ENCODE data around the gene CGRRF1. TPM values are rescaled to one million over a fixed set of nuclear protein-coding genes. Genes with fewer than 3 reads are reported as not detected.

CGRRF1 gene
- total RNA-seq, 2 experiments from 2014 or later, result 34.5 to 42.8 TPM

GRCh38 chr14:54475911-54476310 lies 33.8 kb upstream of the CGRRF1 start:
- Histone ChIP-seq H3K27ac (ENCODE audit: low read depth in 1 of 2, low read length in 2 of 2) (no peak overlapping the region), H3K9me3 (ENCODE audit: control insufficient read depth in 1 of 2, insufficient read depth in 1 of 2, low read length in 2 of 2) (no peaks in the 10 kb centered on the region), H3K27me3 (ENCODE audit: control insufficient read depth in 1 of 2, insufficient read depth in 2 of 2, low read length in 2 of 2) (no peaks in the 10 kb centered on the region), H3K4me3 (ENCODE audit: low read length) (no peak overlapping the region), H3K36me3 (ENCODE audit: insufficient read depth, low read length) (peaks cover 44% of the 10 kb centered on the region), H3K4me1 (ENCODE audit: insufficient read depth, low read length) (no peaks in the 10 kb centered on the region)
- ChIA-PET POLR2A (no interaction called here), CTCF (no interaction called here)
- no peak for TF ChIP-seq CTCF (IDR thresholded peaks at IDR 0.05)
- no peak for DNase-seq
- no peaks in the 10 kb centered on the region for H3K9me3 Mint-ChIP-seq
- peaks cover 87% of the 10 kb centered on the region for H3K36me3 Mint-ChIP-seq (ENCODE audit: low read depth)
- ATAC-seq (ENCODE audit: poor library complexity), result no peak
- H3K4me3 Mint-ChIP-seq, result no peak overlapping the region
- peak overlapping the region; percentile 7 for H3K27ac Mint-ChIP-seq
- H3K27me3 Mint-ChIP-seq, result no peaks in the 10 kb centered on the region
- H3K4me1 Mint-ChIP-seq (ENCODE audit: low read depth), result no peaks in the 10 kb centered on the region
- intact Hi-C loops (cut with DNase I, micrococcal nuclease), result no loop called here

- no peak overlapping the region for H3K27ac Mint-ChIP-seq
- intact Hi-C loops (cut with DNase I, micrococcal nuclease), result no loop called here
- ATAC-seq (ENCODE audit: poor library complexity) (no peak), DNase-seq (no peak)
- ChIA-PET POLR2A (no interaction called here), CTCF (no interaction called here)
- H3K4me1 ChIP-seq (ENCODE audit: insufficient read depth, low read length), result no peaks in the 10 kb centered on the region
- peaks cover 62% of the 10 kb centered on the region for H3K36me3 ChIP-seq (ENCODE audit: insufficient read depth, low read length)
- H3K27me3 ChIP-seq (ENCODE audit: control insufficient read depth in 1 of 2, insufficient read depth in 2 of 2, low read length in 2 of 2), result no peaks in the 10 kb centered on the region
- H3K27ac ChIP-seq (ENCODE audit: low read depth in 1 of 2, low read length in 2 of 2), result no peak overlapping the region
- H3K36me3 Mint-ChIP-seq (ENCODE audit: low read depth), result peaks cover 91% of the 10 kb centered on the region
- H3K4me3 Mint-ChIP-seq, result no peak overlapping the region
- H3K4me3 ChIP-seq (ENCODE audit: low read length), result no peak overlapping the region
- no peaks in the 10 kb centered on the region for H3K27me3 Mint-ChIP-seq
- H3K9me3 ChIP-seq (ENCODE audit: control insufficient read depth in 1 of 2, insufficient read depth in 1 of 2, low read length in 2 of 2), result no peaks in the 10 kb centered on the region
- no peaks in the 10 kb centered on the region for H3K9me3 Mint-ChIP-seq
- TF ChIP-seq CTCF (IDR thresholded peaks at IDR 0.05), result no peak
- H3K4me1 Mint-ChIP-seq (ENCODE audit: low read depth), result peaks cover 7% of the 10 kb centered on the region
These were observed 31.0 kb upstream of the CGRRF1 start for GRCh38 chr14:54478636-54479215.

- CTCF ChIA-PET, result no interaction called here
- intact Hi-C loops (cut with DNase I, micrococcal nuclease), result loop anchor here (10.0 kb wide), 2 partner anchors 84 to 1104 kb away; partner anchors contain the start of genes KTN1 (in 1 of the 2) and SAMD4A (in 1 of the 2)
These were observed 28.7 kb upstream of the CGRRF1 start for GRCh38 chr14:54480830-54481562.

More at GRCh38 chr14:54480830-54481562, 28.7 kb upstream of the CGRRF1 start:
- Histone ChIP-seq H3K36me3 (ENCODE audit: insufficient read depth, low read length) (peaks cover 62% of the 10 kb centered on the region), H3K27ac (ENCODE audit: low read depth in 1 of 2, low read length in 2 of 2) (no peak overlapping the region), H3K27me3 (ENCODE audit: control insufficient read depth in 1 of 2, insufficient read depth in 2 of 2, low read length in 2 of 2) (no peaks in the 10 kb centered on the region), H3K4me3 (ENCODE audit: low read length) (no peak overlapping the region), H3K4me1 (ENCODE audit: insufficient read depth, low read length) (no peaks in the 10 kb centered on the region), H3K9me3 (ENCODE audit: control insufficient read depth in 1 of 2, insufficient read depth in 1 of 2, low read length in 2 of 2) (no peaks in the 10 kb centered on the region)
- H3K27me3 Mint-ChIP-seq, result no peaks in the 10 kb centered on the region
- POLR2A ChIA-PET, result no interaction called here
- peaks cover 78% of the 10 kb centered on the region for H3K36me3 Mint-ChIP-seq (ENCODE audit: low read depth)
- H3K4me3 Mint-ChIP-seq, result no peak overlapping the region
- H3K4me1 Mint-ChIP-seq (ENCODE audit: low read depth), result peaks cover 30% of the 10 kb centered on the region
- no peak for TF ChIP-seq CTCF (IDR thresholded peaks at IDR 0.05)
- DNase-seq, result no peak
- H3K9me3 Mint-ChIP-seq, result no peaks in the 10 kb centered on the region
- H3K27ac Mint-ChIP-seq, result no peak overlapping the region
- no peak for ATAC-seq (ENCODE audit: poor library complexity)

Measured in CD4-positive, alpha-beta T cell (primary cell).